Glomerular endothelial cell (primary cell): Measurements from ENCODE around the gene PLEKHM3. TPM values are rescaled to one million over a fixed set of nuclear protein-coding genes. Genes with fewer than 3 reads are reported as not detected.
"Not testable (repeated sequence)": the region's sequence is repeated elsewhere in the genome, so short reads cannot be mapped to it uniquely, and the experiment has no call there.

Experiments used
- DNase-seq: peaks from one replicate; pipeline ENCODE4 v3.0.0-alpha.2; 2011; ENCODE audit warnings: low read depth, low spot score; ENCODE audit errors: extremely low read depth
- total RNA-seq: library from RNA; depleted of rRNA; stranded (reverse); fragments of >200 nt; gene quantifications from 2 replicates; pipeline ENCODE4 v1.2.3, GENCODE V29; 2015

Gene PLEKHM3
- total RNA-seq, 1 donor from 2014 or later = 7.8 TPM

- DNase-seq = no peak
These were observed 72.6 kb downstream of the PLEKHM3 start for GRCh38 chr2:207952564-207953345.

GRCh38 chr2:207951734-207952470, 73.4 kb downstream of the PLEKHM3 start:
- DNase-seq = no peak

GRCh38 chr2:207950761-207951114, 74.6 kb downstream of the PLEKHM3 start:
- DNase-seq = no peak

GRCh38 chr2:207950063-207950760, 75.1 kb downstream of the PLEKHM3 start:
- no peak for DNase-seq

GRCh38 chr2:207949245-207949644, 76.1 kb downstream of the PLEKHM3 start:
- not testable (repeated sequence) for DNase-seq

GRCh38 chr2:207944979-207945600, 80.2 kb downstream of the PLEKHM3 start:
- DNase-seq = no peak

GRCh38 chr2:207944334-207944733, 81.0 kb downstream of the PLEKHM3 start:
- DNase-seq = no peak

GRCh38 chr2:207939342-207940108, 85.8 kb downstream of the PLEKHM3 start:
- DNase-seq = no peak

GRCh38 chr2:207938886-207939285, 86.4 kb downstream of the PLEKHM3 start:
- no peak for DNase-seq

- DNase-seq = no peak
These were observed 86.9 kb downstream of the PLEKHM3 start for GRCh38 chr2:207938415-207938814.

- no peak for DNase-seq
These were observed 87.5 kb downstream of the PLEKHM3 start for GRCh38 chr2:207937823-207938222.

GRCh38 chr2:207937253-207937652, 88.1 kb downstream of the PLEKHM3 start:
- no peak for DNase-seq

- DNase-seq = no peak
These were observed 88.9 kb downstream of the PLEKHM3 start for GRCh38 chr2:207936380-207936779.

- DNase-seq = no peak
These were observed 89.3 kb downstream of the PLEKHM3 start for GRCh38 chr2:207935991-207936370.

- DNase-seq = no peak
These were observed 90.0 kb downstream of the PLEKHM3 start for GRCh38 chr2:207935121-207935990.

GRCh38 chr2:207934720-207935119, 90.6 kb downstream of the PLEKHM3 start:
- DNase-seq = no peak

GRCh38 chr2:207933396-207934065, 91.8 kb downstream of the PLEKHM3 start:
- DNase-seq = no peak

- DNase-seq = no peak
These were observed 93.2 kb downstream of the PLEKHM3 start for GRCh38 chr2:207932106-207932505.

GRCh38 chr2:207930747-207931146, 94.6 kb downstream of the PLEKHM3 start:
- DNase-seq = no peak
